SK-N-SH (cell line): ENCODE results near the gene INIP. TPM values are rescaled to one million over a fixed set of nuclear protein-coding genes. Genes with fewer than 3 reads are reported as not detected.

ENCODE experiments used
- CTCF ChIA-PET: fragments of 300-600, 350-600 bp; formaldehyde crosslinking; extraction: SDS; loops from one replicate; lab custom pipeline; 2021; lab: Yijun Ruan, JAX
- POLR2A ChIA-PET: fragments of 350-600 bp; sonication (Branson Sonifier 250); formaldehyde crosslinking; extraction: SDS; loops from one replicate; lab custom pipeline; 2020; ENCODE audit warnings: antibody characterized with exemption, inconsistent platforms; lab: Yijun Ruan, JAX
- DNase-seq: peaks from one replicate; pipeline ENCODE4 v3.0.0; 2012
- H2AFZ ChIP-seq: fragments of 200-600 bp; sonication (generic); 2 replicates; pipeline ENCODE4 v1.8.1; 2016; ENCODE audit warnings: antibody characterized with exemption, mild to moderate bottlenecking, low read depth
- H3F3A ChIP-seq: fragments of 200-600 bp; sonication (generic); replicated peaks from 2 replicates; pipeline ENCODE3; 2016; ENCODE audit warnings: antibody characterized with exemption, mild to moderate bottlenecking; ENCODE audit not compliant: insufficient read depth
- H3K27ac ChIP-seq, 2 experiments: fragments of 200-500 bp in 1 of 2; fragments of 200-600 bp in 1 of 2; sonication (Bioruptor generic) in 1 of 2; sonication (generic), shearing (Covaris generic) in 1 of 2; 2 replicates each; pipeline versions ENCODE4 v1.5.1 to v1.6.1; 2014 to 2016; ENCODE audit warnings: low read depth in 2 of 2, inconsistent platforms in 1 of 2, low read length in 1 of 2, mild to moderate bottlenecking in 1 of 2, mixed read lengths in 1 of 2
- H3K27me3 ChIP-seq: fragments of 200-600 bp; sonication (generic), shearing (Covaris generic); 2 replicates; pipeline ENCODE4 v1.6.1; 2016; ENCODE audit warnings: mixed run types; ENCODE audit not compliant: insufficient read depth
- H3K36me3 ChIP-seq, 2 experiments: fragments of 200-500 bp in 1 of 2; fragments of 200-600 bp in 1 of 2; sonication (Bioruptor generic) in 1 of 2; sonication (generic) in 1 of 2; replicated peaks in 1 of 2; 2 replicates each; pipeline versions ENCODE3 to v1.5.1; 2014 to 2016; ENCODE audit warnings: low read length in 1 of 2, mild to moderate bottlenecking in 1 of 2; ENCODE audit not compliant: insufficient read depth in 2 of 2, control insufficient read depth in 1 of 2
- H3K4me1 ChIP-seq, 2 experiments: fragments of 200-500 bp in 1 of 2; fragments of 200-600 bp in 1 of 2; sonication (Bioruptor generic) in 1 of 2; sonication (generic), shearing (Covaris generic) in 1 of 2; 2 replicates each; pipeline versions ENCODE4 v1.5.1 to v1.6.1; 2014 to 2016; ENCODE audit warnings: low read depth in 1 of 2, low read length in 1 of 2, mixed run types in 1 of 2; ENCODE audit not compliant: insufficient read depth in 2 of 2, control insufficient read depth in 1 of 2
- H3K4me2 ChIP-seq: fragments of 200-600 bp; sonication (generic), shearing (Covaris generic); 2 replicates; pipeline ENCODE4 v1.6.1; 2017; ENCODE audit warnings: mixed run types
- H3K4me3 ChIP-seq, 2 experiments: fragments of 200-500 bp in 1 of 2; fragments of 200-600 bp in 1 of 2; sonication (Bioruptor generic) in 1 of 2; sonication (generic), shearing (Covaris generic) in 1 of 2; 2 replicates each; pipeline versions ENCODE4 v1.5.1 to v1.8.1; 2014 to 2016; ENCODE audit warnings: low read depth in 2 of 2, inconsistent platforms in 1 of 2, low read length in 1 of 2, mild to moderate bottlenecking in 1 of 2, mixed read lengths in 1 of 2, moderate library complexity in 1 of 2
- H3K79me2 ChIP-seq: fragments of 200-600 bp; sonication (generic); 2 replicates; pipeline ENCODE4 v1.8.1; 2017; ENCODE audit warnings: mild to moderate bottlenecking; ENCODE audit not compliant: insufficient read depth
- H3K9ac ChIP-seq: fragments of 200-600 bp; sonication (generic); 2 replicates; pipeline ENCODE4 v1.6.1; 2017; ENCODE audit warnings: mixed run types
- H3K9me2 ChIP-seq: fragments of 200-600 bp; sonication (generic); 2 replicates; pipeline ENCODE4 v1.6.1; 2017; ENCODE audit warnings: mixed run types
- H3K9me3 ChIP-seq: fragments of 200-600 bp; sonication (generic); 2 replicates; pipeline ENCODE4 v1.6.1; 2017; ENCODE audit warnings: mixed run types, mild to moderate bottlenecking, moderate library complexity
- H4K20me1 ChIP-seq: fragments of 200-600 bp; sonication (generic); 2 replicates; pipeline ENCODE4 v1.6.1; 2017; ENCODE audit warnings: mild to moderate bottlenecking, mixed run types; ENCODE audit not compliant: insufficient read depth
- CTCF ChIP-seq: fragments of 200-600 bp; sonication (generic); IDR thresholded peaks from 2 replicates; pipeline ENCODE4 v1.6.1; 2017; ENCODE audit warnings: antibody characterized with exemption, mild to moderate bottlenecking, moderate library complexity
- ELF1 ChIP-seq: IDR thresholded peaks from 2 replicates; pipeline ENCODE4 v1.4.0; 2012
- GATA2 ChIP-seq: sonication (generic); formaldehyde crosslinking; IDR thresholded peaks from 2 replicates; pipeline ENCODE4 v1.5.0; 2020; ENCODE audit warnings: mild to moderate bottlenecking, missing genetic modification reagents
- NFIC ChIP-seq: IDR thresholded peaks from 2 replicates; pipeline ENCODE4 v1.4.0; 2012; ENCODE audit warnings: borderline replicate concordance
- POLR2AphosphoS5 ChIP-seq: IDR thresholded peaks from 2 replicates; pipeline ENCODE4 v1.6.1; 2012; ENCODE audit warnings: low read depth, low read length
- RAD21 ChIP-seq: IDR thresholded peaks from 2 replicates; pipeline ENCODE4 v1.6.1; 2012; ENCODE audit warnings: mild to moderate bottlenecking, low read length
- RFX5 ChIP-seq: IDR thresholded peaks from 2 replicates; pipeline ENCODE4 v1.6.1; 2012; ENCODE audit warnings: mild to moderate bottlenecking, improper control_type of control experiment, low read length
- SMC3 ChIP-seq: IDR thresholded peaks from 2 replicates; pipeline ENCODE4 v1.6.1; 2012; ENCODE audit warnings: low read depth, low read length, improper control_type of control experiment
- TAF1 ChIP-seq: IDR thresholded peaks from 2 replicates; pipeline ENCODE4 v1.6.1; 2012; ENCODE audit warnings: low read depth, mild to moderate bottlenecking, low read length, moderate library complexity, borderline replicate concordance
- TCF12 ChIP-seq: IDR thresholded peaks from 2 replicates; pipeline ENCODE4 v1.4.0; 2012
- TEAD4 ChIP-seq: IDR thresholded peaks from 2 replicates; pipeline ENCODE4 v1.4.0; 2012; ENCODE audit warnings: mild to moderate bottlenecking, borderline replicate concordance; ENCODE audit not compliant: insufficient read depth
- USF1 ChIP-seq: IDR thresholded peaks from 2 replicates; pipeline ENCODE4 v1.4.0; 2012; ENCODE audit warnings: low read depth, borderline replicate concordance
- WGBS: methylation state at CpG from one replicate; pipeline ENCODE4 v1.1.6; 2017; ENCODE audit warnings: low lambda C conversion rate; 5-methylcytosine and 5-hydroxymethylcytosine counted together
- polyA plus RNA-seq, 3 experiments: library from polyadenylated mRNA; depleted of rRNA; stranded (reverse); fragments of >200 nt; gene quantifications; 2 replicates each; pipeline ENCODE4 v1.2.3, GENCODE V29; 2012
- TF ChIP-seq, protein P1 (sequence below): fragments of 150-350 bp; IDR thresholded peaks from 2 replicates; pipeline ENCODE4 v1.6.1; 2017; ENCODE audit warnings: antibody characterized with exemption, low read length, low read depth, borderline replicate concordance
- TF ChIP-seq, protein P2 (sequence below): IDR thresholded peaks from 2 replicates; pipeline ENCODE4 v1.6.1; 2012; ENCODE audit warnings: mild to moderate bottlenecking, low read depth, low read length, moderate library complexity

Gene INIP
- polyA plus RNA-seq, 1 of the 3 experiments (the other 2 are of a cell fraction), result 7.9 TPM

GRCh38 chr9:112670991-112671625 lies 46.8 kb downstream of the INIP start:
- TF ChIP-seq TAF1 (no peak), NFIC (no peak), ELF1 (no peak), GATA2 (CRISPR knock-in tag) (no peak), POLR2AphosphoS5 (no peak), TEAD4 (no peak), CTCF (no peak), USF1 (no peak), RAD21 (no peak), SMC3 (no peak), RFX5 (no peak), TCF12 (no peak)
- TF ChIP-seq, protein P1, sequence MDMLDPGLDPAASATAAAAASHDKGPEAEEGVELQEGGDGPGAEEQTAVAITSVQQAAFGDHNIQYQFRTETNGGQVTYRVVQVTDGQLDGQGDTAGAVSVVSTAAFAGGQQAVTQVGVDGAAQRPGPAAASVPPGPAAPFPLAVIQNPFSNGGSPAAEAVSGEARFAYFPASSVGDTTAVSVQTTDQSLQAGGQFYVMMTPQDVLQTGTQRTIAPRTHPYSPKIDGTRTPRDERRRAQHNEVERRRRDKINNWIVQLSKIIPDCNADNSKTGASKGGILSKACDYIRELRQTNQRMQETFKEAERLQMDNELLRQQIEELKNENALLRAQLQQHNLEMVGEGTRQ, result no peak
- TF ChIP-seq, protein P2, sequence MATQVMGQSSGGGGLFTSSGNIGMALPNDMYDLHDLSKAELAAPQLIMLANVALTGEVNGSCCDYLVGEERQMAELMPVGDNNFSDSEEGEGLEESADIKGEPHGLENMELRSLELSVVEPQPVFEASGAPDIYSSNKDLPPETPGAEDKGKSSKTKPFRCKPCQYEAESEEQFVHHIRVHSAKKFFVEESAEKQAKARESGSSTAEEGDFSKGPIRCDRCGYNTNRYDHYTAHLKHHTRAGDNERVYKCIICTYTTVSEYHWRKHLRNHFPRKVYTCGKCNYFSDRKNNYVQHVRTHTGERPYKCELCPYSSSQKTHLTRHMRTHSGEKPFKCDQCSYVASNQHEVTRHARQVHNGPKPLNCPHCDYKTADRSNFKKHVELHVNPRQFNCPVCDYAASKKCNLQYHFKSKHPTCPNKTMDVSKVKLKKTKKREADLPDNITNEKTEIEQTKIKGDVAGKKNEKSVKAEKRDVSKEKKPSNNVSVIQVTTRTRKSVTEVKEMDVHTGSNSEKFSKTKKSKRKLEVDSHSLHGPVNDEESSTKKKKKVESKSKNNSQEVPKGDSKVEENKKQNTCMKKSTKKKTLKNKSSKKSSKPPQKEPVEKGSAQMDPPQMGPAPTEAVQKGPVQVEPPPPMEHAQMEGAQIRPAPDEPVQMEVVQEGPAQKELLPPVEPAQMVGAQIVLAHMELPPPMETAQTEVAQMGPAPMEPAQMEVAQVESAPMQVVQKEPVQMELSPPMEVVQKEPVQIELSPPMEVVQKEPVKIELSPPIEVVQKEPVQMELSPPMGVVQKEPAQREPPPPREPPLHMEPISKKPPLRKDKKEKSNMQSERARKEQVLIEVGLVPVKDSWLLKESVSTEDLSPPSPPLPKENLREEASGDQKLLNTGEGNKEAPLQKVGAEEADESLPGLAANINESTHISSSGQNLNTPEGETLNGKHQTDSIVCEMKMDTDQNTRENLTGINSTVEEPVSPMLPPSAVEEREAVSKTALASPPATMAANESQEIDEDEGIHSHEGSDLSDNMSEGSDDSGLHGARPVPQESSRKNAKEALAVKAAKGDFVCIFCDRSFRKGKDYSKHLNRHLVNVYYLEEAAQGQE, result no peak
- POLR2A ChIA-PET, result no interaction called here
- CTCF ChIA-PET, result interaction anchor here (0.6 kb wide), 1 partner anchor 40 kb away, joined by 3 read pairs; no protein-coding TSS in a partner anchor

More at GRCh38 chr9:112670991-112671625, 46.8 kb downstream of the INIP start:
- DNase-seq, result no peak
- H3K9me3 ChIP-seq, result no peaks in the 10 kb centered on the region
- no peak overlapping the region for H3K4me2 ChIP-seq
- no peaks in the 10 kb centered on the region for H3K27me3 ChIP-seq
- no peaks in the 10 kb centered on the region for H3K4me1 ChIP-seq
- no peaks in the 10 kb centered on the region for H4K20me1 ChIP-seq
- no peaks in the 10 kb centered on the region for H3K36me3 ChIP-seq
- no peak overlapping the region for H3K4me3 ChIP-seq
- H3K9ac ChIP-seq, result no peak overlapping the region
- H2AFZ ChIP-seq, result no peak overlapping the region
- H3K27ac ChIP-seq, result no peak overlapping the region
- no peaks in the 10 kb centered on the region for H3K79me2 ChIP-seq
- no peaks in the 10 kb centered on the region for H3F3A ChIP-seq
- 85% methylated on average over 7 of the region's 7 CpGs for WGBS
- H3K9me2 ChIP-seq, result no peaks in the 10 kb centered on the region
